HepG2 (cell line): ENCODE results near the gene ZNF616. TPM values are rescaled to one million over a fixed set of nuclear protein-coding genes. Genes with fewer than 3 reads are reported as not detected.

Experiments
- ASH2L ChIP-seq: fragments of 300-600, 200-600 bp; sonication (generic); IDR thresholded peaks from 2 replicates; pipeline ENCODE4 v1.7.0; 2017; ENCODE audit warnings: low read depth, mild to moderate bottlenecking, moderate library complexity, mixed read lengths, low read length; ENCODE audit not compliant: insufficient read length
- ATF5 ChIP-seq: sonication (generic); formaldehyde crosslinking; IDR thresholded peaks from 2 replicates; pipeline ENCODE4 v1.4.0; 2020; ENCODE audit warnings: mild to moderate bottlenecking, low read depth, missing genetic modification reagents
- DNMT1 ChIP-seq: sonication (generic); formaldehyde crosslinking; IDR thresholded peaks from 2 replicates; pipeline ENCODE4 v1.5.1; 2020; ENCODE audit warnings: mild to moderate bottlenecking, missing genetic modification reagents
- GMEB2 ChIP-seq: IDR thresholded peaks from 2 replicates; pipeline ENCODE4 v1.6.1; 2016; ENCODE audit warnings: missing biosample characterization, missing genetic modification reagents, low read depth
- HDAC6 ChIP-seq: fragments of 200-600 bp; sonication (generic); IDR thresholded peaks from 2 replicates; pipeline ENCODE4 v1.7.0; 2017; ENCODE audit warnings: mild to moderate bottlenecking, antibody characterized with exemption, low read length, low read depth
- HINFP ChIP-seq: sonication (generic); formaldehyde crosslinking; IDR thresholded peaks from 2 replicates; pipeline ENCODE4 v1.4.0; 2020; ENCODE audit warnings: low read depth, mild to moderate bottlenecking, missing genetic modification reagents
- KLF15 ChIP-seq: sonication (generic); formaldehyde crosslinking; IDR thresholded peaks from 2 replicates; pipeline ENCODE4 v1.8.1; 2023; ENCODE audit warnings: borderline replicate concordance, mild to moderate bottlenecking, inconsistent platforms, missing genetic modification reagents, mixed read lengths
- NCOA2 ChIP-seq: sonication (generic); formaldehyde crosslinking; IDR thresholded peaks from 2 replicates; pipeline ENCODE4 v1.8.0; 2022; ENCODE audit warnings: inconsistent platforms
- SIN3A ChIP-seq: IDR thresholded peaks from 2 replicates; pipeline ENCODE4 v1.6.1; 2011; ENCODE audit warnings: low read depth, mild to moderate bottlenecking, control low read depth, low read length, borderline replicate concordance
- TAF1 ChIP-seq: sonication (generic); formaldehyde crosslinking; IDR thresholded peaks from 2 replicates; pipeline ENCODE4 v1.4.0; 2020; ENCODE audit warnings: missing genetic modification reagents
- TRIM24 ChIP-seq: sonication (generic); formaldehyde crosslinking; IDR thresholded peaks from 2 replicates; pipeline ENCODE4 v1.8.0; 2022; ENCODE audit warnings: mild to moderate bottlenecking, missing genetic modification reagents
- ZBTB14 ChIP-seq: sonication (generic); formaldehyde crosslinking; IDR thresholded peaks from 2 replicates; pipeline ENCODE4 v1.4.0; 2020; ENCODE audit warnings: missing genetic modification reagents
- ZBTB21 ChIP-seq: sonication (generic); formaldehyde crosslinking; IDR thresholded peaks from 2 replicates; pipeline ENCODE4 v1.4.0; 2020; ENCODE audit warnings: missing genetic modification reagents
- ZFYVE20 ChIP-seq: sonication (generic); formaldehyde crosslinking; IDR thresholded peaks from 2 replicates; pipeline ENCODE4 v1.8.0; 2023; ENCODE audit warnings: low read depth, mild to moderate bottlenecking, moderate library complexity, missing genetic modification reagents, borderline replicate concordance
- ZMAT5 ChIP-seq: sonication (generic); formaldehyde crosslinking; IDR thresholded peaks from 2 replicates; pipeline ENCODE4 v1.5.0; 2020; ENCODE audit warnings: mild to moderate bottlenecking, low read depth, missing genetic modification reagents, borderline replicate concordance
- ZNF124 ChIP-seq: sonication (generic); formaldehyde crosslinking; IDR thresholded peaks from 2 replicates; pipeline ENCODE4 v1.4.0; 2020; ENCODE audit warnings: missing genetic modification reagents
- ZNF160 ChIP-seq: sonication (generic); formaldehyde crosslinking; IDR thresholded peaks from 2 replicates; pipeline ENCODE4 v1.8.0; 2022; ENCODE audit warnings: mild to moderate bottlenecking, inconsistent platforms, missing genetic modification reagents
- ZNF33B ChIP-seq: sonication (generic); formaldehyde crosslinking; IDR thresholded peaks from 2 replicates; pipeline ENCODE4 v1.5.1; 2020; ENCODE audit warnings: mild to moderate bottlenecking, missing genetic modification reagents
- ZNF354B ChIP-seq: sonication (generic); formaldehyde crosslinking; IDR thresholded peaks from 2 replicates; pipeline ENCODE4 v1.8.0; 2022; ENCODE audit warnings: mild to moderate bottlenecking, missing genetic modification reagents
- ZNF367 ChIP-seq: sonication (generic); formaldehyde crosslinking; IDR thresholded peaks from 2 replicates; pipeline ENCODE4 v1.4.0; 2020; ENCODE audit warnings: missing genetic modification reagents, borderline replicate concordance
- ZNF441 ChIP-seq: sonication (generic); formaldehyde crosslinking; IDR thresholded peaks from 2 replicates; pipeline ENCODE4 v1.7.0; 2021; ENCODE audit warnings: missing genetic modification reagents, borderline replicate concordance
- ZSCAN25 ChIP-seq: sonication (generic); formaldehyde crosslinking; IDR thresholded peaks from 2 replicates; pipeline ENCODE4 v1.8.0; 2022; ENCODE audit warnings: mild to moderate bottlenecking, missing genetic modification reagents
- polyA plus RNA-seq, 8 experiments: library from polyadenylated mRNA; depleted of rRNA in 3 of 8; stranded (reverse) in 7 of 8; unstranded in 1 of 8; fragments of >200 nt; fragmentation: Illumina TruSeq in 4 of 8; extraction: Trizol in 4 of 8; gene quantifications; 2 replicates each; pipeline versions ENCODE4 v1.2.1 to v1.2.3, GENCODE V29; 2011 to 2016; ENCODE audit warnings: low read depth in 4 of 8, missing spikeins in 1 of 8, mixed read lengths in 1 of 8; ENCODE audit not compliant: insufficient read depth in 1 of 8
- total RNA-seq, 5 experiments: library from RNA; depleted of rRNA; stranded (reverse); fragments of >200 nt; fragmentation: Illumina TruSeq; extraction: Trizol; gene quantifications; 2 replicates each; pipeline ENCODE4 v1.2.3, GENCODE V29; 2016; ENCODE audit warnings: low read depth in 1 of 5

ZNF616 gene
- total and polyA plus RNA-seq, 2 of the 13 experiments (the other 11 are each of a cell fraction or from before 2014, with no cell fraction given) = 2.2 to 10.4 TPM

- no peak for TF ChIP-seq ZFYVE20 (CRISPR knock-in tag)
- peak; percentile 58; the same call in 1 of the 2 replicates for TF ChIP-seq NCOA2 (CRISPR knock-in tag)
- TF ChIP-seq DNMT1 (CRISPR knock-in tag) = no peak
- TF ChIP-seq ZNF33B (CRISPR knock-in tag) = no peak
- TF ChIP-seq SIN3A = peak; percentile 72; the same call in 1 of the 2 replicates
- TF ChIP-seq ZBTB21 = no peak
- TF ChIP-seq GMEB2 (CRISPR knock-in tag) = no peak
- TF ChIP-seq TAF1 (CRISPR knock-in tag) = peak; percentile 64
- TF ChIP-seq ATF5 (CRISPR knock-in tag) = peak; percentile 36; the same call in 1 of the 2 replicates
- TF ChIP-seq ZMAT5 (CRISPR knock-in tag) = no peak
- no peak for TF ChIP-seq HDAC6
- no peak for TF ChIP-seq ZBTB14
- TF ChIP-seq ZNF441 (CRISPR knock-in tag) = 0 out of 2 replicates have a peak, but pooled peaks have one; percentile 12
- no peak for TF ChIP-seq TRIM24
- TF ChIP-seq ZSCAN25 = no peak
- TF ChIP-seq HINFP = peak; percentile 38; the same call in 1 of the 2 replicates
- no peak for TF ChIP-seq ZNF367 (CRISPR knock-in tag)
- TF ChIP-seq ZNF354B (CRISPR knock-in tag) = no peak
- TF ChIP-seq ZNF160 (CRISPR knock-in tag) = peak; percentile 11; the same call in 1 of the 2 replicates
- no peak for TF ChIP-seq KLF15 (CRISPR knock-in tag)
- TF ChIP-seq ZNF124 = no peak
- peak; percentile 2 for TF ChIP-seq ASH2L
Measured at GRCh38 chr19:52139252-52140031, at the start of gene ZNF616 (continued).
